Forelimb muscle (tissue), 1 donor: ENCODE data around the gene PLCL1. TPM values are rescaled to one million over a fixed set of nuclear protein-coding genes. Genes with fewer than 3 reads are reported as not detected.

Experiments
- DNase-seq: peaks from one replicate; pipeline ENCODE4 v3.0.0-alpha.2; 2013; ENCODE audit warnings: low read depth
- polyA plus RNA-seq: library from polyadenylated mRNA; unstranded; fragments of 120-200 nt; gene quantifications from one replicate; pipeline ENCODE4 v1.2.1, GENCODE V29; 2013; ENCODE audit not compliant: insufficient read length

PLCL1 gene
- polyA plus RNA-seq = 14.3 TPM

DNA sequence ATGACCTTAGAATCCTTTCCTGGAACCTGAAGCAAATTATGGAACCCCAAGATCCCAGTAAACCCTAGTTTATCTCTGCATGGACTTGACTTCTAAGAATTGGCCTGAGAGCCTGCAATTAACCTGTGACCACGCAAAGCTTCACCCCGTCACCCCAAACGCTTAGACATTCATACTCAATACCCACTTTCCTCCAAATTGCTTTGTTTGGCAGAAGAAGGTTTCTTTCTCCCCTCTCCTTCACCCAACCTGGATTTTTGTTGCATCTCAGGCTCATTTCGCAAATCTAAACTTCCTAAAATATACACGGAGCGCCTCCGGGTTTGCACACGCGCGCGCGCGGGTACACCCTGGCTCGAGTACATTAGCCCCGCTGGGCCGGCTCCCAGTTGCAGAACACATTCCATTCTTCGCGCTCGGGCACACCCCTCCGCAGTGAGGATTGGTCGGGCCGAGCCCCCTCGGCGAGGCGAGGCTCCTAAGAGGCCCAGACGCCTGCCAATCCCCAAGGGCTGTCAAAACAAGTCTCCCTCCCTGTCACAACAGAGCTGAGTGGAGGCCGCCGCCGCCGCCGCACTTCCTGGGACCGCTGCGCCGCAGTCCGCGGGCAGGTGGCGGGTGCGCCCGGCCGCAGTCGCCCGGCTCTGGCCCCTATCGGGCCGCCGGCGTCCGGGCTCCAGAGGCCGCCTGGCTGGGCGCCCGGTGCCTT is at the start of gene PLCL1:
Gene PLCL1, plus strand, starts transcription at position 545 of the 709 bp plus-strand sequence.
- no peak for DNase-seq

DNA sequence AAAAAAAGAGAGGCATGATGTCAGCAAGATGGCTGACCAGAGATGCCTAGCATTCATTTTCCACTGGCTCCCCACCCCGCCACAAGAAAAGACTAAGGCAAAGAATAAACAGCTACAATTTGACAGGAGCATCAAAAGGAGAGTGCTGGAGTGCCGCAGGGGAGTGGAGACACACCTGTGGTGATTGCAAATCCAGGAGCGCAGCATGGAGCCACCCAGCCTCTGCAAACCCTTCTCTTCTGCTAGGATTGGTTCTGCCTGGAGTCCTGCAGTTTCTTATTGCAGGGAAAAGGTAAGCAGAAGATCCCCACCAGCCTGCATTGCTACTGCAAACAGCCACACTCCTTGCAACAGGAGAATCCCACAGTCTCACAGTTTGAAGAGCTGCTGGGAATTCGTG is 45.4 kb upstream of the PLCL1 start:
- DNase-seq = no peak

- DNase-seq = no peak
Observed at GRCh38 chr2:197759625-197760292, 44.6 kb upstream of the PLCL1 start.

- no peak for DNase-seq
Observed at GRCh38 chr2:197760293-197760657, 44.1 kb upstream of the PLCL1 start.

GRCh38 chr2:197777823-197778407 is 26.5 kb upstream of the PLCL1 start:
- DNase-seq = peak; percentile 9

DNA sequence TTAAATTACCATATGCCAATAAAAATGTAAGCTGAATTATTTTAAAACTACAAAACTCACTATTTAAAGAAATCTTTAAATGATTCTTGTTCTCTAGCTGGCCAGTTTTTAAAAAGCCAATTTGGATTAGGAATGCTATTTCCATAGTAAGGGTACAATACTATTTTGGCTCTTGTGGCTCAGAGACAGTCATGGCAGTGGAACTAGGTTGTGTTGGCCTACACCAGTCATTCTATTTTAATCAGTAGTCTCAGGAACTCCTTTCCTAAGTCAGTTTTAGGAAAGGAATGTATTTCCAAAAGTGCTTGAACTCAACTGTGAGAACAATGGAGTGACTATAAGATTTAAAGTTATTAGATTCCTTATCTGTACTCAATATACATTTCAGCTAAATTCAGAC is 25.1 kb upstream of the PLCL1 start:
- DNase-seq = no peak

DNA sequence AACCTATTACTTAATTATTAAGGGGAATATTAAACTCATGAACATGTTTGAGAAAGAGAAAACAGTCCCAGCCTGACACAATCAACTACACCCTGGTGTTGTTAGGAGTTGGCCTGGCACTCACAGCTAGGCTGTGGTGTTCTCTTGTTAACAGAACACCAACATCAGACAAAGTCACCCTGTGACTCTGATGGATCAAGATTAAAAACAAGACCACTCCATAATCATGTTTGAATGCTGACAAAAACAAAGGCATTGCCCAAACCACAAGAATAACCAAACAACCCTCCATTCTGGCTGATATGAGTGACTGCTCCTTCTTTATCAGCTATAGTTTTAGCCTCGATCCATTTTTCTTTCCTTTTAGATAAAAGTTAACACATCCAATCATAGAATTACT is 22.3 kb upstream of the PLCL1 start:
- no peak for DNase-seq

DNA sequence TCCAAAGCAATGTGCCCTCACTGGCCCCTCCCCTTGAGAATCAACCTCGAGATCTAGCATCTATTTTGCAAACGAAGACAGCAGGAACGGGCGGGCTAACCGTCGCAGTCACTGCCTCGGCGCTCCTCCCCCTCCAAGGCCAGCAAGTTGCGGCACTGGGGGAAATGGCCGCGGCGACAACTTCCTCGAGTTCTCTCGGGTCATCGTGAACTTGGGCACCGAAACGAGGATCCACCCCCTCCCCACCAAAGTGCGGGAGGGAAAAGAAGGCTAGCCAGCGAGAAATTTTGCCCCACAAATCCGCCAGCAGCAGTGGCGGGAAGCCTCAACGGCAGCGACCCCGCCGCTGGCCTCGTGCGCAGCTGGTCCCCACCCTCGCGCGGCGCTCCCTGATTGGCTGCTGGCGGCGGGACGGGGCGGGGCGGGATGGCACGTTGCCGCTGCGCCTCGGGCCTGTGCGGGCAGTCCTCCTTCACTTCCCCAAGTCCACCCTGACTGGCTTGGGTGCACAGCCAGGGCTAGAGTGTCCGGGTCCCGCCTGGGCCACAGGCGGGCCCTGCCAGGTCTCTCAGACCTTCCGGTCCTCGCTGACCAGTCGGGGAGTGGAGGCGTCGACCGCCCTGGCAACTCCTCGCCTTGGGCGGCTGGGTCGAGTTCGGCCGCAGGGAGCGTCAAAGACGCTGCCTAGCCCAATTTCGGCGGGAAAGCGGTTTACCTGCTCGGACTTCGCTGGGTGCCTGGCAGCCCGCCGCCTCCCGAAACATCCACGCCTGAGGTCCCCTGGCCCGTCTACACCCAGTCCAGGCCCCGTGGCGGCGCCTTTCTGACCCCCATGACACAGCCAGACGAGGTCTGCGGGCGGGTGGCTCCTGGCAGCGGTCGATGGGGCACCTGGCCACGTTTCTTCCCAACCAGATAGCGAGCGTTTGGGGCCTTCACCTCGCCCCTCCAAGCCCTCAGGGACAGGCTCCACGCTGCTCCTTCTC is 19.1 kb upstream of the PLCL1 start, which contains the start of gene BOLL:
Gene BOLL, minus strand, starts transcription at position 364 of the 986 bp plus-strand sequence. CDS start 3,469 bp downstream, outside the sequence.
- no peak for DNase-seq

DNA sequence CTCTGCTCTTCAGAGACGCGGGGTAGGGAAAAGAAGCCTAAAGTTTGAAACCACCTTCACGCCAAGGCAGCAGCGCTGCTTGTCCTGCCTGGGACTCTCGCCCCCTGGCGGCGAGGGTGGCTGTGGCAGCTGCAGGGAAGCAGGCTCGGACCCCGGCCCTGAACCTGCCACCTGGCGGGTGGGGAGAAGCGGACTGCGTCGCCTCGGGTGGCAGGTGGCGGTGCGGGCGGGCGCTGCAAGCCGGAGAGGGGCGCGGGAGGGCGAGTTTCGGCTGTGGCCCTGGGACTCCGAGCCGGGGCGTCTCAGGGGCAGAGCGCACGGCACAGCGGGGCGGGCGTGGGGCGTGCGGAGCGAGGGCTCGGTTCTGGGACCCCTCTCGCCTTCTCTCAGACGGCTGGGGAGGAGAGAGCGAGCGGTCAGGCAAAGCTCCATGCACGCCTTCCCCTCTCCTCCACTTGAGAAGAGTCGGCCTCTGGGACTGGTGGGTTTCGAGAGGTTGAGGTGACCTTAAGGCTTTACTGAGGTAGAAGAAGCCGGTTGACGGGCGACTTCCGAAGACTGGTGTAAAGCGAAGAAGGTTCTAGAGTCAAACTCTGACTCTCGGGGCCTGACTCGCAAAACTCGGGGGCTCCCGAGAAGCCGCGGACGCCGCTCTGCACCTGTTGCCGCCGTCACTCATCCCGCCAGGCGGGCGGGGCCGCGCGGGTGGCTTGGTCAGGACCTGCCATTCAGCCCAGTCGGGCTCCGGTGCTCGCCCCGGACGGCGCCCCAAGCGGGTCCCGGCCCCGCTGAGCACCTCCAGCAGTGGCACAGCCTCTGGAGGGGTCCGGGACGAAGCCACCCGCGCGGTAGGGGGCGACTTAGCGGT is 18.1 kb upstream of the PLCL1 start:
- no peak for DNase-seq

- DNase-seq = no peak
Observed at GRCh38 chr2:197793456-197793855, 10.9 kb upstream of the PLCL1 start.

- no peak for DNase-seq
Observed at GRCh38 chr2:197795277-197795676, 9.1 kb upstream of the PLCL1 start.

GRCh38 chr2:197798187-197798586 is 6.2 kb upstream of the PLCL1 start:
- DNase-seq = no peak

DNA sequence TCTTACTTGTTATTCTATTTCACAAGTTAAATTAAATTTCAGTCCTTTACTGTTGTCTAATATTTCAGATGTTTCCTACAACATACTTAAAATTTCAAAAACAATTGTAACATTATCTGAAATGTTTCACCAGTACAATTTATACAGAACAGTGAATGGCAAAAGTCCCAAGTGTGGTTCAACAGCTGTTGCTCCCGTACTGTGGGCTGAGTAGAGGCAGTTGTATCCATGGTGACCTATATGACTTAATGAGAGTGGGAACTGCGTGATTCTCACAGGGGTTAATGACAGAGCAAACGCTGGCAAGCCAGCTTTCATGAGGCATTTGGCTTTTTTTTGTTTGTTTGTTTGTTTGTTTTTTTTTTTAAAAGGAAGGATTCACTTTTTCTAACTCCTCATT is 5.3 kb upstream of the PLCL1 start:
- no peak for DNase-seq

DNA sequence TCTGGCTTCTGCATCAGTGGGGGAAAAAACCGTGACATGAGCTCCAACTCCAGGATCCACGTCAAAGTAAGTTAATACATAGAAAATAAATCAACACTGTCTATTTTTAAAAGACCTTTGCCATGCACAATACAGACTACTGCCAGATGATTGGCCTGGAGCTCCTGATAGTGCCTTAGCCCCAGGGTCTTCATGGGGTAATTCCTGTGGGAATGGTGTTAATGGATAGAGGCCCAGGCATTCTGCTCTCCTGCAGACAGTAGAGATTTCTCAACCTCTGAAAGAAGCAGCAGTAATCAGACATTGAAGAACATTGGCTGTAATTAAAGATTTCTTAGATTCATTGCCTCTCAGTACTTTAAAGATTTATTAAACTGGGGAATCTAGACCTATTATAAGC is 4.3 kb upstream of the PLCL1 start:
- no peak for DNase-seq

DNA sequence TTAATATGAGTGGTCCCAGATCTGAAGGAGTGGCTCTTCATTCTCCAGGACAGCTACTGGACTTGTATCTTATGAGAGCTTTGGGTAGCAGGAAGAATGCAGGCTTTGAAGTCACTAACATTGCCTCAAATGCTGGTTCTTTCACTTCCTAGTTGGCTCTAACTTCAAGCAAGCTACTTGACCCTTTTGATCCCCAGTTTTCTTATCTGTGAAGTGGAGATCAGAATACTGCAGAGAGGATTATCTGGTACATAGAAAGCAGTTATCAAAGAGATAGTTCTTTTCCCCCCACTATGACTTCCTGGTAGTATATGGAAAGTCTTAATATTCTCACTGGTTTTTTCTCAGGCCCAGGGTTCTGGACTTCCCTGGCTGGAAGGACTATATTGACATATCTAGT is 3.4 kb upstream of the PLCL1 start:
- DNase-seq = no peak

DNA sequence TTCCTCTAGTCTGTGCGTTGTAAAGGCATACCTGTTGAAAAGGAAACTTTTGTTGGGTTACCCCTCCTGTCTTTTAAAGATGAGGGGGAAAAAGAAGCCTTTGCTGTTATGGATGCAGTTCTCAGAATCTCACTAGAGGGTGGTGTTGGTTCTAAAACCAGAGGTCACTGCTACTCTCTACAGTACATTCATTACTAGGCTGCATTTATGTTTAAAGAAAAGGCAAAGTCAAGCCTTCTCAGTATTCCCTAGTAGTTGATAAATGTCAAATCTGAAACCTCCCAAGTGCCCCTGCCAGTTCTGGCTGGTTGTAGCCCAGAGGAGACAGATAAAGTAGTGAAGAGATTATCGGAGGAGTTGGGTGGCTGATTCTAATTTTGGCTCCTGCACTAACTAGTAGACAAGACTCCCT is 1.4 kb upstream of the PLCL1 start:
- DNase-seq = no peak

DNA sequence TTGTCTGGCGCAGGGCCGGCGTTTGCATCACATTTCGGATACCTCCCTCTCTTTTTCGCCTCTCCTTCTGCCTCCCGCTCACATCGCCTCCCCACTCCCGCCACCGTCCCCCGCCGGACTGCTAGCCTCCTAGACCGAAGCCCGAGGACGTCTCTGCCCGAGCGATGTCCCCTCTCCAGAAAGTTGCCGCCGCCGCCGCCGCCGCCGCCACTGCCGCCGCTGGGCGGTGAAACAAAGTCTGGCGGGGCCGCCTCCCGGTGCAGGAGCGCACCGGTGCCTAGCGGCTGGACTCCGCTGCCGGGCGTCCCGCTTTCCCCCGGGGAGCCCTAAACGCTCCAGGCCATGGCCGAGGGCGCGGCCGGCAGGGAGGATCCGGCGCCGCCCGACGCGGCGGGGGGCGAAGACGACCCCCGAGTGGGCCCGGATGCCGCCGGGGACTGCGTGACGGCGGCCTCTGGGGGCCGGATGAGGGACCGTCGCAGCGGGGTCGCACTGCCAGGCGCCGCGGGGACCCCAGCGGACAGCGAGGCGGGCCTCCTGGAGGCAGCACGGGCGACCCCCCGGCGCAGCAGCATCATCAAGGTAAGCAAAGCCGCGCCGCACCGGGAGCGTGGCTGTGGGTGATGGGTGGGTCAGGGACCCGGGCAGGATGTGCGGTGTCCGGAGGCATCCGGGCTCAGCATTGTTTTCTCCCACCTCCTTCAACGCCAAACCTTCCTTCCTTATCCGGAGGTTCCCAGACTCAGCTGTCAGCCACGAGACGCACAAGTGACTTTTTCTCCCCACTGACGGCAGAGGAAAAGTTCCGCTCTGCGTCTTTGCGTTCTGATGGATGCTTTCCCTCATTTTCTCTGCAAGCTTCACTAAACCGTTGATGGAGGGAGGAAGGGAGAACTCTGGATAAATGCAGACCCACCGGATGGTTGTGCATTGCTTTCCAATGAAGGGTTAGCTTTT is 643 bp downstream of the PLCL1 start:
- no peak for DNase-seq

GRCh38 chr2:197805715-197806633 is 1.6 kb downstream of the PLCL1 start:
- no peak for DNase-seq

- no peak for DNase-seq
Observed at GRCh38 chr2:197809064-197809463, 4.7 kb downstream of the PLCL1 start.
